HG03442 (cell line): Measurements from ENCODE around the gene ATF4.

Source experiments
- ATAC-seq: cut with Tn5 transposase; IDR thresholded peaks from one replicate; pipeline ENCODE4 v1.9.1; 2021; ENCODE audit warnings: mild to moderate bottlenecking, moderate library complexity; ENCODE audit not compliant: unreplicated experiment

Gene ATF4

DNA sequence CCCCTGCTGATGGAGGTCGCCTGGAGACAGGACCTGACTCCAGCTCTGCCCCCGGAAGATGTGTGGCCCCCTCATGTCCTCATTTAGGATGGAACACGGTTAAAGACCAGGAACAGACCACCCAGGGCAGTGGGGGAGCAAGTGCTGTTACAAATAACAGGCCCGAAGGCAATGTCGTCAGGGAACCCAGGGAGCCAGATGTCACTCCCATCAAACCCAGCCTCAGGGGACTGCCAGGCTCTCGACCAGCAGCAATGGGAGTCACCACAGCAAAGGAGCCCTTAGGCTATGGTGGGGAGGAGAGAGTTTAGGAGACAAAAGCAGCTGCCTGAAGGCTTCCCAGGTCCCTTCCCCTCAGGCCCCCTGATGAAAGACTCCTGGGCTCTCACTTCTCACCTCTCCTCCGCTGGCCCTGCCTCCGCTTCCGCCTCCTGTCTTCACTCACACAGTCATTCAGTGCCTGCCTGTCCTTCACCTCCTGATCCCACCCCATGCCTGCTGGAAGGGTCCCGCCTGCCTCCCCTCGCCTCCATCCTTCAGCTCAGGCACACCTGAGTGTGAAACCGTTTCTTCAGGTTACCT, 7.8 kb downstream of the ATF4 start:
- ATAC-seq = no peak

DNA sequence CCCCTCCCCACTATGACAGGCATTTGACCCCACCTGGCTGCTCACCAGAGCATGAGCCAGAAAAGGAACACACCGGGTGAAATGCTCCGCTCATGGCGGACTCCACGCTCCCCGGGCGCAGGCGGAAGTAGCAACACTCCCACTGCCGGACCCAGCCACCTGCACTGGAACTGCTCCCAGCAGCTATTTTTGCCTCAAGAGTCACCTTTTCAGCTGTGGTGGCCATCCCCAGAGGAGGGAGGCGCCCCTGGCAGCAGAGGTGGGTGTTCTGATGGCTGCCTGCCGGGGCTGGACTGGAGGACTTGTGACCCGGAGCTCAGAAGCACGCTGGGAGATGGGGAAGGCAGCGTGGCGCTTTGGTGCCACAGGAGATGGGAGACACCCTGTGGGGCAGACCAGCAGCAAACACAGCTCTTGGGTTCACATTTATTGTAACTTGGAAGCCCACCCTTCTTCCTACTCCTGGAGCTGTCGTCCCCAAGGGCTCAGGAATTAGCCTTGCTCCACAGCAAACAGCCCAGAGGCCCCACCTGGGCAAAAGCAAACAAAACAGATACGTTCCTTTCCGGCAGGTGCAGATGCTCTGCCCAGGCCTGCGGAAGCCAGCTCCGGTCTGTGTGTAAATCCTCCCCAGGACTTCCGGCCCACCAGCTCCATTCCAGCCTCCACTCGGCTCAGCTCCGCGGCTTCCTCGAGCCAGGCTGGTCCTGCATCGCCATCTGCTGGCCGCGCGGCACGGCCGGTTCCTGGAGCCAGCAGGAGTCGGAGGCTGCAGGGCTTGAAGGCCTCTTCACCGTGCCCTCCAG, 8.5 kb downstream of the ATF4 start:
- ATAC-seq = peak; percentile 27

DNA sequence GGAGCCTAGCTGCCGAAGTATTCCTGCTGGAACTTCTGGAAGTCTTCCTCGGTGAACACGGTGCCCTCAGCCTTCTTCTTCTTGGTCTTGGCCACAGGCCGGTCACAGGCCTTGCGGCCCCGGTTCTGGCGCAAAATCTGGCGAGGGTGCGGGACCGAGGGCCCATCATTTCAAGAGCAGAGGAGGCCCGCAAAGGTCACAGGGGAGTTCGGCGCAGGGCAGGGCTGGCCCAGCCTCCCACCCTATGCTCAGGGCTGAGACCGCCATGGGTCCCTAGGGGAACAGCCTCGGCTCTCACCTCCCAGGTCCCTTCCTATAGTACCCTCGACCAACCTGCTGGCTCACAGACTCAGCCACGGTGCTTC, 9.1 kb downstream of the ATF4 start:
- no peak for ATAC-seq

GRCh38 chr22:39530116-39530515, 9.8 kb downstream of the ATF4 start:
- ATAC-seq = no peak

- ATAC-seq = no peak
Observed at GRCh38 chr22:39530692-39531331, 10.4 kb downstream of the ATF4 start.

DNA sequence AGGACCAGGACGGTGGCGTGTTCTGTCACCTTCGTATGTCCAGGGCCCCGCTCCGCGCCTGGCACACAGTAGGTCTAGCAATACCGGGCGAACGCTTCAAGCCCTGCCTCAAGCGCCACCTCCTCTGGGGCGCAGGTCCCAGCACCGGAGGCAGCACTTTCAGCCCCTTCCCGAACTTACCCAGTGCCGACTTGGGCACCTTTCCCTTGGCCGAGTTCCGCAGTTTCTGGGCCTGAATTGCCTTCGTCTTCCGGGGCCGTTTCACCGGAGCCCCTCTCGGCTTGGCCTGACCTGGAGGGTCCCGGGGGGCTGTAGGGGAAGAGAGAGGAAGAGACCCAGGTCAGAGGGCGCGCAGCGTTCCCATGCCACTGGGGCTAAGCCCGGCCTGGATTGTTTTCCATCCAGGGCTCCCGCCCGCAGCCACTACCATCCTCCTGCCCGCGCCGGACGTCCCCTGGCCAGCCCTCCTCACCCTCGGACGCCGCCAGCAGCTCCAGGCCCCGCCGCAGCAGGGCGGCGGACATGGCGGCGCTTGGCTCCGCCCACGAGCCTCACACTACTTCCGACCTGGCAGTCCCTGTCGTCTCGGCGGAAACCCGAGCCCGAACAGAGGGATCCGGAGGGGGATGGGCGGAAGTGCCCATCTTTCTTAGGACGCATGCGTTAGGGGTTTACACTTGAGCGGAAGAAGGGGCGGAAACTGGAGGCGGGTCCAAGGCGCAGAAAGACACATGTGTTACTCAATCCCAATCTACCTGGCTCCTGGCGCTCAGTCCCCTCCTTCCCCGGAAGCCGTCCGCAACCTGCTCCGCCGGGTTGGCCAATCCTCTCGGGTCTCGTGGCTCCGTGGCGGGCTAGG, 12.1 kb downstream of the ATF4 start, which contains the start of gene RPS19BP1:
RPS19BP1 (minus strand) TSS at position 534 of the 859 bp plus-strand sequence; CDS start at position 524, 10 bp downstream.
- peak; percentile 67 for ATAC-seq

GRCh38 chr22:39534092-39534506, 13.7 kb downstream of the ATF4 start:
- no peak for ATAC-seq

- ATAC-seq = no peak
Observed at GRCh38 chr22:39534591-39535356, 14.4 kb downstream of the ATF4 start.

DNA sequence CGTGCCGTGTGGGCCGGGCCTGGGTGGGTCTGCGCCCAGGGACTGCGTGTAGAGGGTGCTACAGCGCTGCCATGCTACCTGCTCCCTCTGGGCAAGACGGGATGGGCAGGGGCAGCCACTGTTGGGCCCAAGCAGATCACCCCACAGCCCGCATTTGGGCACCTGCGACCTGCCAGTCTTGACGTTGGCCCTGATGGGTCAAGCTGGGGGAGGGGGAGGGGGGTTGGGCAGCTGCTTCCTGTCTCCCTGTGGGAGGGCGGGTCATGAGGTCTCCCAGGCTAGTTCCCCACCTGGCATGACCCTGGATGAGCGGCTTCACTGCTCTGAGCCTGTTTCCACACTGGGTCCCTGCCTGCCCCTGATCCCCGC, 15.0 kb downstream of the ATF4 start:
- no peak for ATAC-seq

- ATAC-seq = no peak
Observed at GRCh38 chr22:39535831-39536449, 15.6 kb downstream of the ATF4 start.

GRCh38 chr22:39536711-39537110, 16.3 kb downstream of the ATF4 start:
- ATAC-seq = no peak

GRCh38 chr22:39537975-39538374, 17.6 kb downstream of the ATF4 start:
- ATAC-seq = no peak

DNA sequence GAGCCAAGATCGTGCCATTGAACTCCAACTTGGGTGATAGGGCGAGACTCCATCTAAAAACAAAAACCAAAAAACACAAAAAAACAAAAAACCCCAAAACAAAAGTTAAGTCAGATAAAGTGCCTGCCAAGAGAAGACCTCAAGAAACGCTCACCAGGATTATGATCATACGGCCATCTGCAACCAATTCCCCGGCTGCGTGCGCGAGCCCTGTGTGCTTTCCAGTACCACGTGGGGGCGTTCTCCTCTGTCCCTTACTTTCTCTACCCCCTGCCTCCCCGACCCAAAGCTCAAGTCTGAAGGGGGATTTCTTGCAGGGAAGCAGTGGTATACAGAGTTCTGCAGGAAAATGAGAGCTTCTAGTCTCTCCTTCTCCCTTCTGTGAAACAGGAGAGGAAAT, 22.7 kb downstream of the ATF4 start:
- ATAC-seq = no peak

DNA sequence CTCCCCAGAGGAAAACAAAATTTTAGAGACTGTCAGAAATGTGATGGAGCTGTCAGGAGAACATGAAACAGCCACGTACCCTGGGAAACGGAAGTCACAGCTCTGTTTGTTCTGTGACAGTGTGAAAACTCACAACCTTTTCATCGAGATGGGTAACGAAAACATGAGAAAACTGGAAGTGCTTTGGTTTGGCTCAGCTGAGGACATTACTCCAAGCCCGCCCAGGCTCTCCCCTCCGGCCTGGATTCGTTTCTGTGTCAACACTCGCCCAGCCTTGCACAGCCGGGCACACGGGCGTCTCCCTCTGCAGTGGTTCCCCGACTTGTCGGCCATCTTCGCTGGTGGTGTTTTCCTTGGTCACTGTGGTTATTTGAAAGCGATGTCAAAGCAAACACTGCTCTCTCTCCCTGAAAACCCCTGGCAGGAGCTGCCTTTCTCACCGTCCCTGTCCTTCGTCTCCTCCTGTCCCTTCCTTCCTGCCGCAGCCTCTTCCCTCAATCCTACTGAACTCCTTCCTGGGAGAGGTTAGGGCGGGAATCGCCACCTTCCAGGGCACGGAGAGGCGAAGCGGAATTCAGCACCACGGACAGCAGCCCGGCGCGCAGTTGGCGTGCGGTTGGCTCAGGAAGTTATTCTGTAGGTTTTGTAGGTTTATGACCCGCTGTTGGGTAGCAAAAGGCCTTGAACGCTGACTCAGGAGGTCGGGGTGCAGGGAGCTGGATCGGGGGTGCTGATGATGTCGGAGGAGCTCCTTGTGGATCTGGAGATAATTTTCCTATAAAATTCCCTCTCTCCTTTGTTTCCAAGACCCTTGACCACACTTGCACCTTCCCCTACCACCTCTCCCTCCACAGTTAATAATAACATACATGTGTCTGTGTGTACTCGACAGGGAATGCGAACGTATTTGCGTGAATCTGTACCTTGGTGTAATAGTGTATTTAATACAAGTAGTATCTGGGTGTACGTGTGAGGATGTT, 25.3 kb downstream of the ATF4 start:
- no peak for ATAC-seq

GRCh38 chr22:39546889-39547586, 26.7 kb downstream of the ATF4 start:
- no peak for ATAC-seq

- no peak for ATAC-seq
Observed at GRCh38 chr22:39547587-39547947, 27.2 kb downstream of the ATF4 start.

DNA sequence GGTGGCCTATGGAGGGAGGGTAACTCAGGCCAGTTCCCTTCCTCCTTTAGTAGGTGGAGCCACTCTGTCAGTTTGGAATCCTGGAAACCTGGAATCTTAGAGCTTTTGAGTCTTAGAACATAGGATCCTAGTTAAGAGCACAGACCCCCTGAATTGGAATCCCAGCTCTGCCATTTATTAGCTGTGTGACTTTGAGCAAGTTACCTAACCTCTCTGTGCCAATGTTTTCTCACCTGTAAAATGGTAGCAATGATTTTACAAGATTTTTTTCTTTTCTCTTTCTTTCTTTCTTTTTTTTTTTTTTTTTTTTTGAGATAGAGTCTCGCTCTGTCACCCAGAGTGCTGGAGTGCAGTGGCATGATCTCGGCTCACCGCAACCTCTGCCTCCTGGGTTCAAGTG, 33.1 kb downstream of the ATF4 start:
- ATAC-seq = no peak

- ATAC-seq = no peak
Observed at GRCh38 chr22:39554151-39554550, 33.8 kb downstream of the ATF4 start.
